Sigmoid colon (tissue), 4 donors: ENCODE data around the gene AP5S1.

Experiments
- CTCF ChIP-seq, 4 experiments: fragments of 450-650 bp in 3 of 4; fragments of 200-600 bp in 1 of 4; IDR thresholded peaks; one replicate each; pipeline ENCODE4 v1.5.1; 2016 to 2019; ENCODE audit warnings: antibody characterized with exemption in 4 of 4, mild to moderate bottlenecking in 3 of 4, moderate library complexity in 2 of 4
- POLR2A ChIP-seq, 2 donors: fragments of 450-650 bp; IDR thresholded peaks; one replicate each; pipeline ENCODE4 v1.6.1; 2016; ENCODE audit warnings: antibody characterized with exemption in 2 of 2, mild to moderate bottlenecking in 2 of 2, moderate library complexity in 2 of 2
- POLR2AphosphoS5 ChIP-seq, 4 donors: sonication (generic); formaldehyde crosslinking; IDR thresholded peaks; one replicate each; pipeline ENCODE4 v1.6.1; 2017; ENCODE audit warnings: antibody characterized with exemption in 4 of 4

- no peak for TF ChIP-seq CTCF (IDR thresholded peaks at IDR 0.05)
- no peak for TF ChIP-seq POLR2AphosphoS5 (IDR thresholded peaks at IDR 0.05)
- TF ChIP-seq POLR2A (IDR thresholded peaks at IDR 0.05) = no peak
These were observed 8.1 kb upstream of the AP5S1 start for GRCh38 chr20:3812259-3812681.
